Stomach (tissue), 4 donors: ENCODE data around the gene PSENEN.

ENCODE experiments used
- POLR2A ChIP-seq, 4 donors: fragments of 450-650 bp; IDR thresholded peaks; one replicate each; pipeline ENCODE4 v1.6.1; 2016; ENCODE audit warnings: antibody characterized with exemption in 4 of 4, control low read depth in 2 of 4, mild to moderate bottlenecking in 1 of 4, moderate library complexity in 1 of 4
- TF ChIP-seq, protein P1 (sequence below), 7 experiments: fragments of 450-650 bp in 4 of 7; fragments of 200-600 bp in 3 of 7; sonication (generic) in 3 of 7; IDR thresholded peaks; one replicate each; pipeline ENCODE4 v1.5.1; 2016 to 2019; ENCODE audit warnings: antibody characterized with exemption in 7 of 7, control low read depth in 2 of 7, mild to moderate bottlenecking in 1 of 7

- TF ChIP-seq, protein P1, sequence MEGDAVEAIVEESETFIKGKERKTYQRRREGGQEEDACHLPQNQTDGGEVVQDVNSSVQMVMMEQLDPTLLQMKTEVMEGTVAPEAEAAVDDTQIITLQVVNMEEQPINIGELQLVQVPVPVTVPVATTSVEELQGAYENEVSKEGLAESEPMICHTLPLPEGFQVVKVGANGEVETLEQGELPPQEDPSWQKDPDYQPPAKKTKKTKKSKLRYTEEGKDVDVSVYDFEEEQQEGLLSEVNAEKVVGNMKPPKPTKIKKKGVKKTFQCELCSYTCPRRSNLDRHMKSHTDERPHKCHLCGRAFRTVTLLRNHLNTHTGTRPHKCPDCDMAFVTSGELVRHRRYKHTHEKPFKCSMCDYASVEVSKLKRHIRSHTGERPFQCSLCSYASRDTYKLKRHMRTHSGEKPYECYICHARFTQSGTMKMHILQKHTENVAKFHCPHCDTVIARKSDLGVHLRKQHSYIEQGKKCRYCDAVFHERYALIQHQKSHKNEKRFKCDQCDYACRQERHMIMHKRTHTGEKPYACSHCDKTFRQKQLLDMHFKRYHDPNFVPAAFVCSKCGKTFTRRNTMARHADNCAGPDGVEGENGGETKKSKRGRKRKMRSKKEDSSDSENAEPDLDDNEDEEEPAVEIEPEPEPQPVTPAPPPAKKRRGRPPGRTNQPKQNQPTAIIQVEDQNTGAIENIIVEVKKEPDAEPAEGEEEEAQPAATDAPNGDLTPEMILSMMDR (IDR thresholded peaks at IDR 0.05), result no peak
- no peak for TF ChIP-seq POLR2A (IDR thresholded peaks at IDR 0.05)
Observed at GRCh38 chr19:35791814-35792279, 46.4 kb downstream of the PSENEN start.
